Measurements from ENCODE around the gene MPP3.

Gene MPP3

GRCh38 chr17:43808076-43808475 lies 24.9 kb downstream of the MPP3 start:
- TF ChIP-seq CTCF (IDR thresholded peaks at IDR 0.05; ENCODE audit: insufficient read depth, low read length, poor library complexity, severe bottlenecking) (no peak), EZH2phosphoT487 (conservative IDR thresholded peaks at IDR 0.05; ENCODE audit: low read length) (no peak)

GRCh38 chr17:43805117-43805516 lies 27.8 kb downstream of the MPP3 start:
- Histone ChIP-seq H4K20me1 (ENCODE audit: low read depth, low read length) (no peaks in the 10 kb centered on the region), H3K9ac (ENCODE audit: low read length) (no peak overlapping the region), H3K4me2 (ENCODE audit: low read depth, low read length, poor library complexity, severe bottlenecking) (no peak overlapping the region), H3K27me3 (ENCODE audit: low read length) (no peaks in the 10 kb centered on the region), H2AFZ (ENCODE audit: low read depth, low read length, severe bottlenecking) (no peak overlapping the region), H3K27ac (ENCODE audit: low read depth, low read length) (no peak overlapping the region), H3K79me2 (ENCODE audit: insufficient read depth, low read length) (no peaks in the 10 kb centered on the region), H3K4me3 (ENCODE audit: insufficient read depth, low read length, poor library complexity, severe bottlenecking) (no peak overlapping the region), H3F3A (ENCODE audit: insufficient read depth) (no peaks in the 10 kb centered on the region), H3K9me2 (replicated peaks; ENCODE audit: insufficient read depth, low read length) (no peaks in the 10 kb centered on the region), H3K9me3 (ENCODE audit: insufficient read depth, low read length) (no peaks in the 10 kb centered on the region), H3K36me3 (ENCODE audit: low read length) (no peaks in the 10 kb centered on the region)
- no peak for TF ChIP-seq CTCF (IDR thresholded peaks at IDR 0.05; ENCODE audit: insufficient read depth, low read length, poor library complexity, severe bottlenecking)
- TF ChIP-seq EZH2phosphoT487 (conservative IDR thresholded peaks at IDR 0.05; ENCODE audit: low read length): no peak

More at GRCh38 chr17:43808076-43808475, 24.9 kb downstream of the MPP3 start:
- Histone ChIP-seq H3K9me2 (replicated peaks; ENCODE audit: insufficient read depth, low read length) (no peaks in the 10 kb centered on the region), H3K9ac (ENCODE audit: low read length) (no peak overlapping the region), H3F3A (ENCODE audit: insufficient read depth) (no peaks in the 10 kb centered on the region), H3K4me3 (ENCODE audit: insufficient read depth, low read length, poor library complexity, severe bottlenecking) (no peak overlapping the region), H3K9me3 (ENCODE audit: insufficient read depth, low read length) (no peaks in the 10 kb centered on the region), H3K4me2 (ENCODE audit: low read depth, low read length, poor library complexity, severe bottlenecking) (no peak overlapping the region), H4K20me1 (ENCODE audit: low read depth, low read length) (no peaks in the 10 kb centered on the region), H3K79me2 (ENCODE audit: insufficient read depth, low read length) (no peaks in the 10 kb centered on the region), H3K36me3 (ENCODE audit: low read length) (no peaks in the 10 kb centered on the region), H3K27me3 (ENCODE audit: low read length) (no peaks in the 10 kb centered on the region), H2AFZ (ENCODE audit: low read depth, low read length, severe bottlenecking) (no peak overlapping the region), H3K27ac (ENCODE audit: low read depth, low read length) (no peak overlapping the region)

- H3K4me2 ChIP-seq (ENCODE audit: low read depth, low read length, poor library complexity, severe bottlenecking): no peak overlapping the region
- H3K4me3 ChIP-seq (ENCODE audit: insufficient read depth, low read length, poor library complexity, severe bottlenecking): no peak overlapping the region
- H3K9me2 ChIP-seq (replicated peaks; ENCODE audit: insufficient read depth, low read length): no peaks in the 10 kb centered on the region
- H3K27me3 ChIP-seq (ENCODE audit: low read length): no peaks in the 10 kb centered on the region
- no peaks in the 10 kb centered on the region for H3K79me2 ChIP-seq (ENCODE audit: insufficient read depth, low read length)
- H2AFZ ChIP-seq (ENCODE audit: low read depth, low read length, severe bottlenecking): no peak overlapping the region
- no peaks in the 10 kb centered on the region for H4K20me1 ChIP-seq (ENCODE audit: low read depth, low read length)
- TF ChIP-seq CTCF (IDR thresholded peaks at IDR 0.05; ENCODE audit: insufficient read depth, low read length, poor library complexity, severe bottlenecking): no peak
- H3K9me3 ChIP-seq (ENCODE audit: insufficient read depth, low read length): no peaks in the 10 kb centered on the region
- H3K9ac ChIP-seq (ENCODE audit: low read length): no peak overlapping the region
- H3K27ac ChIP-seq (ENCODE audit: low read depth, low read length): no peak overlapping the region
- H3F3A ChIP-seq (ENCODE audit: insufficient read depth): no peaks in the 10 kb centered on the region
- no peaks in the 10 kb centered on the region for H3K36me3 ChIP-seq (ENCODE audit: low read length)
Observed at GRCh38 chr17:43803758-43804157, 29.2 kb downstream of the MPP3 start.

- no peak overlapping the region for H3K9ac ChIP-seq (ENCODE audit: low read length)
- H4K20me1 ChIP-seq (ENCODE audit: low read depth, low read length): no peaks in the 10 kb centered on the region
- H3K36me3 ChIP-seq (ENCODE audit: low read length): no peaks in the 10 kb centered on the region
- TF ChIP-seq CTCF (IDR thresholded peaks at IDR 0.05; ENCODE audit: insufficient read depth, low read length, poor library complexity, severe bottlenecking): no peak
- no peak for TF ChIP-seq EZH2phosphoT487 (conservative IDR thresholded peaks at IDR 0.05; ENCODE audit: low read length)
- H3K4me2 ChIP-seq (ENCODE audit: low read depth, low read length, poor library complexity, severe bottlenecking): no peak overlapping the region
- no peak overlapping the region for H3K27ac ChIP-seq (ENCODE audit: low read depth, low read length)
- H3K79me2 ChIP-seq (ENCODE audit: insufficient read depth, low read length): no peaks in the 10 kb centered on the region
- H3K27me3 ChIP-seq (ENCODE audit: low read length): no peaks in the 10 kb centered on the region
- no peaks in the 10 kb centered on the region for H3F3A ChIP-seq (ENCODE audit: insufficient read depth)
- H2AFZ ChIP-seq (ENCODE audit: low read depth, low read length, severe bottlenecking): no peak overlapping the region
- no peaks in the 10 kb centered on the region for H3K9me3 ChIP-seq (ENCODE audit: insufficient read depth, low read length)
- H3K4me3 ChIP-seq (ENCODE audit: insufficient read depth, low read length, poor library complexity, severe bottlenecking): no peak overlapping the region
- H3K9me2 ChIP-seq (replicated peaks; ENCODE audit: insufficient read depth, low read length): no peaks in the 10 kb centered on the region
Observed at GRCh38 chr17:43801844-43802243, 31.1 kb downstream of the MPP3 start.

Measured in SU-DHL-6 (cell line).